HG03432 (cell line): ENCODE results near the gene PRRT1.

ENCODE experiments used
- ATAC-seq: cut with Tn5 transposase; IDR thresholded peaks from one replicate; pipeline ENCODE4 v1.9.1; 2021; ENCODE audit warnings: mild to moderate bottlenecking, moderate library complexity; ENCODE audit not compliant: unreplicated experiment

Gene PRRT1

DNA sequence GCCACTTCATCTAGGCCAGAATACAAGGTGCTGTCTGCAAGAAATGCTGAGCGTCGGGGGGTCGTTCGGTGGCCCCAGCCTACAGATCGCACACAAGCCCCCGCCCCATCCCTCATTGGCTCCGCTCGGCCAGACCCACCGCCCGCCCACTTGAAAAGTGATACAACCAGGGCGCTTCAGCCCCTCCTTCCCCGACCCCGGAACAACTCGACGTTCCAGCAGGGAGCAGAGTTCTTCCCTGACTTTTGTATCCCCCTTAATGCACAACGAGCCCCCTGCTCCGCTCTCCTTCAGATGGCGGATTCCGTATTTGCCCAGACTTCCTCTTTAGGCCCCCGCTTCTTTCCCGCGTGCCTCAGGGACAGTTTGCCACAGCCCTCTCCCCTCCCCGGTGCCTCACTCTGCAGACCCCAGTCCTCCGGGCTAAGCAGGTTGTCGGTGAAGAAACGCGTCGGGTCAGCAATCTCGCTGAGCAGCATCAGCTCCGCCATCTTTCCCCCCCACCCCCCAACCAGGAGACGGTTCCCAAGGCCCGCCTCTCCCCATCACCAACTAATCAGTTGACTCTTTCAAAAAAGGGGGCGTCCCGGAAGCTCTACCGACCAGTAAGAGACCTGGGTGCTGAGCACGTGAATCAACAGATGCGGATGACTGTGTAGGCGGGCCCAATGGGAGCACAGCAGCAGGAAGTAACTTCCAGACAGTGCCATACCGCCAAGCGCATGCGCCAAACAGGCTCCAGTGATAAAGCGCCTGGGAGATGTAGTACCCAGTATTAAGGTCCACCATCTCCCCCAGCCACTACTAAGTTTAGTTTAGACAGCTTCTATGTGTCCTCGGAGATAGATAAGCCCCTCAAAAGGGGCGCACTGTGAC, 23.8 kb downstream of the PRRT1 start, which contains the start of gene ATF6B:
Gene ATF6B, minus strand, starts transcription at position 530 of the 876 bp plus-strand sequence. Its CDS starts 39 bp downstream, at position 491.
- ATAC-seq = peak; percentile 76

DNA sequence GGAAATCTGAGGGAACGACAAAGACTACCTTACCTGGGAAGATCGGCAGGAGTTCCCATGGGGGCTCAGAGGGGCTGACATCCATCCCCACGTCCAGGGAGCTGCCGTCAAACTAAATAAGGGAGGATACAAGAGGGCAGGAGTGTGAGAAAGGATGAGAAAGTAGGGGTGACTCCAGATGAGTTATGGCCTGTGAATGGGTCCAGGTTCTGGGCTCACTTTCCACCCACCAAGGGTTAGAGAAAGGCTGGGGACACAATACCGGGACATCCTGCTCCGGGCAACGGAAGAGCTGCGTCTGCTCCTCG, 24.4 kb downstream of the PRRT1 start:
- ATAC-seq = no peak

DNA sequence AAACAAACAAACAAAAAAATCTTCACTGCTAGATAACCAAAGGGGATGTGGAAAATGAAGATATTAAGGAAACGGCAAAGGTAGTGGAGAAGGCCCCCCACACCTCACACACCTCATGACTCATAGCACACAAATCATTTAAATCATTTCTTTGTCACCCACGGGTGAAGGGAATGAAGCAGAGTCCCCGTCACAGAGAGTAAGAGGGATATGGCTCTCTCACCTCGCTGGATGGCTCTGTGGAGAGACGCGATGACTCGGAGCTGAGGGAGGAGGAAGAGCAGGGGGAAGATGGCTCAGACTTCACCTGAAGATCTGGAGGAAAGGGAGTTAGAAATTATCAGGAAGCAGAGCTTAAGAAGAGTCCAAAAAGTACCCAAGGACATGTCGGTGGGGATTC, 24.9 kb downstream of the PRRT1 start:
- ATAC-seq = no peak

DNA sequence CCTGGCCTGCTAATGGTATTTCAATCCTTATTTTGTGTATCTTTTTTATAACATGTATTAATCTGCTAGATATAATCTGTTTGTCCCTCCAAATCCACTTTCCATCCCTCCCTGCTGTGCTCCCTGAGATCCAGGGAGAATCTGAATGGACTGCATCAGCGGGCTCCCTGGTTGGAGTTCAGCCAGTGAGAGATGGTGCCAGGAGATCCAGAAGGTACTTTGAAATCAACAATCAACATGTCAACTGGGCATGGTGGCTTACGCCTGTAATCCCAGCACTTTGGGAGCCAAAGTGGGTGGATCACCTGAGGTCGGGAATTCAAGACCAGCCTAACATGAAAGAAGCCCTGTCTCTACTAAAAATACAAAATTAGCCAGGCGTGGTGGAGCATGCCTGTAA, 28.1 kb downstream of the PRRT1 start:
- ATAC-seq = no peak

DNA sequence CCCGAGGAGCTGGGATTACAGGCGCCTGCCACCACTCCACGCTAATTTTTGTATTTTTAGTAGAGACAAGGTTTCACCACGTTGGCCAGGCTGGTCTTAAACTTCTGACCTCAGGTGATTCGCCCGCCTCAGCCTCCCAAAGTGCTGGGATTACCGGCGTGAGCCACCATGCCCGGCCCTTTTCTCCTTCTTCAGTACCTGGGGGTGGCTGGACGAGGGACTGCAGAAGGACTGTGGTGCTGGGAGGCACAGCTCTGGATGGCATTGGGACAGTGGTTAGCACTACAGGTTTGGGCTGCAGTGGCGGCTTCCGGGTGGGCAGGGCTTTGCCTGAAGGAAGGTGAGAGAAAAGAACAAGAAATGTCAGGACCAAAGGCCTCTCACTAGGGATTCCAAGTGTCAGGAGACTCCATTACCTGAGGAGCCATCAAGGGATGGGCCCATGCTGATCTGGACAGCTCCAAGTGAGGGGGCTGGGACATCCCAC, 31.1 kb downstream of the PRRT1 start:
- ATAC-seq = no peak

DNA sequence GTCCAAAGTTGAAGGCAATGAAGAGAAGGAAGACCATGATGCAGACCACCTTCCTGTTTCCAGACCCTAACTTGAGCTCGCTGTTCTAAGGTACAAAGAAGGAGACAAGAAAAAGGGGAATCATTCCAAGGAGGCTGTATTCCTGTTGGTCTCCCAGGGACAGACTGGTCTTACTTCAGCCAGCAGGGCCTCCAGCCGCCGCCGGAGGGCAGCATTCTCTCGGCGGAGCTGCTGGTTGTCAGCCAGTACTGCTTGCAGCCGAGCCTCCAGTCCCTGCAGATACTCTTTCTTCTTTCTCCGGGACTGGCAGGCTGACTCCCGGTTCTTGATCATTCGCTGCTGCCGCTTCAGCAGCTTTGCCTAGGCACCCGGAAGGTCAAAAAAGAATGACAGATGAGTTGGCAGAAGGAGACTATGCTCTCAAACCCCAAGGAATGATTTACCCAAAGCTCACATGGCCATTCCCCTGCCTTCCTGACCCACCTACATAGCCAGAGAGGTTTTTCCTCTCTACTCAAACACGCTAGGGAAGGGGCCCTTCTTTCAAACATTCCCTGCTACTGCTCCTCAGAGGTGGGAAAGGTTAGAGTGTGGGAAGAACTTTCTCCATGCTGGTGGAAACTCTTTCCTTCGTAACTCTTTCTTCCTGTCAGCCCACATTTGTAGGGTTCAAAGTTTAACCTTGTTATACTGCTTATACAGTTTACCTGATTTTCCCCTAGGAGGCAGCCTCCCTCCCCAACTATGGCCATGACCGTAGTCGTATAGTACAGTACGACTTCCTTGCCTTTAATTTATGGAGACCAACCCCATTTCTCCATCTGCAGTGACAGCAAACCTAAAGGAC, 32.7 kb downstream of the PRRT1 start:
- no peak for ATAC-seq

DNA sequence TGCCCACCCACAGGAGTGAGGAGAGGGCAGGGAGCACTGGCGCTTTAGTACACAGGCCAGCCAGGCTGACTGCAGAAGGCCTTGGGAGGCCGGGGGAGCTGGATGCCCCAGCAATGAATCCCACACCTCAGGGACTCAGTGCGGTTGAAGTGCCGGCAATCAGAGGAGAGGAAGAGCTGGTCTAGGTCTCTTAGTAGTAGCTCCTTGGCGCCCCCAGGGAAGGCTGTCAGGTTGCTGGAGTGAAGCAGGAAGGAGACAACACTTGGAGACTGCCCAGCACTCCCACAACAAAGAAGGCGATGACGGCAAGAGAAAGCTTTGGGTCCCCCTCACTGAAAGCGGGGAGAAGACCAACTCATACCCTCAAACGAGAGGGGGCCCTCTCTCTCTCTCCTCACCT, 34.3 kb downstream of the PRRT1 start:
- no peak for ATAC-seq

DNA sequence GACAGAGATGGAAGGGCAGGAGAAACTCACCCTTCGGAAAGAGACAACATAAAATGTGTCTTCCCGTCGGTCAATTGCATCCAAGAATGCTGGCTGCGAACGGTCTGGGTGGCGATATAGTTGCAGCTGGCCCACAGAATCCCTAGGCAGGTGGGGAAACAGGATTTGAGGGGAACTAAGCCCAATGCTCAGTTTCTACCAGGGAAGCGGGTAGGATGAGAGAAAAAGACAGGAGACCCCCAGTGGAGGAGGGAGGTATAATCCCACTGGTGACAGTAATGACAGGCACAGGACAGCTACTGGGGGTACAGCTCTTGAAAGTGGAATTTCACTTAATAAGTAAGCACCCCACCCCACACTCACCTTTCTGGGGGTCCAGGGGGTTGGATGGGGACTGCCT, 35.1 kb downstream of the PRRT1 start:
- no peak for ATAC-seq

DNA sequence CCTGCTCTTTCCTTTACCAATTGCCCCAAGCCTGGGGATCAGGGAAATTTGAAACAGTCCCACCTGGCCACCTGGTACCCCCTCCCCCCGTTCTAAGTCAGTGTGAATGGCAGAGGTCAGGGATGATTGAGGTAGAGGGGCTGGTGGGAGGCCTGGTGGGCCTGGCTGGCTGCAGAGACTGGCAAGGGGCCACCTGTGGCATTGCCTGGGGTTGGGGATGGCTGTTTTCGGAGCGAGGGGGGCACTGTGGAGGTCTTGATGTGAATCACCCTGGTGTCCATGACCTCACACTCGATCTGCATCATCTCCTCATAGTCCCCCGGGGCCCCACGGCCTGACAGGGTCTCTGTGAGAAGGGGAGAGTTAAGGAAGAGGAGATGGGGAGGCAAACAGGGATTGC, 36.1 kb downstream of the PRRT1 start:
- ATAC-seq = no peak

DNA sequence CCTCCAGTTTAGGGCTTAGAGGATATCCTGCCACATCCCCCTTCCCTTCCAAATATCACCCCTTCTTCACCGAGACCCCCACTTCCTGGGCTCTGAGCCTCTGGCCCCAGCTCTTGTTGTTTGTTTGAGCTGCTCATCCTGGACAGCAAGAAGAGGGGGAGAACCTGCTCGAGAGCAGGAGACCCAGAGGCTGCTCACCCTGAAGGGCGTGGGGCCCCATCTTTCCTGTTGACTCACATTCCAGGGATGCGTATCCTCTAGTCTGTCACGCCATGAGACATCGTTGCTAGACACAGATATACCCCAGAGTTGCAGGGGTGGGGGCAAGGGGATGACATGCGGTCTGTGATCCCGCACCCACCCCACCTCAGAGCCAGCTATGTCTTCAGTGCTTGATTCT, 36.9 kb downstream of the PRRT1 start:
- ATAC-seq = no peak

DNA sequence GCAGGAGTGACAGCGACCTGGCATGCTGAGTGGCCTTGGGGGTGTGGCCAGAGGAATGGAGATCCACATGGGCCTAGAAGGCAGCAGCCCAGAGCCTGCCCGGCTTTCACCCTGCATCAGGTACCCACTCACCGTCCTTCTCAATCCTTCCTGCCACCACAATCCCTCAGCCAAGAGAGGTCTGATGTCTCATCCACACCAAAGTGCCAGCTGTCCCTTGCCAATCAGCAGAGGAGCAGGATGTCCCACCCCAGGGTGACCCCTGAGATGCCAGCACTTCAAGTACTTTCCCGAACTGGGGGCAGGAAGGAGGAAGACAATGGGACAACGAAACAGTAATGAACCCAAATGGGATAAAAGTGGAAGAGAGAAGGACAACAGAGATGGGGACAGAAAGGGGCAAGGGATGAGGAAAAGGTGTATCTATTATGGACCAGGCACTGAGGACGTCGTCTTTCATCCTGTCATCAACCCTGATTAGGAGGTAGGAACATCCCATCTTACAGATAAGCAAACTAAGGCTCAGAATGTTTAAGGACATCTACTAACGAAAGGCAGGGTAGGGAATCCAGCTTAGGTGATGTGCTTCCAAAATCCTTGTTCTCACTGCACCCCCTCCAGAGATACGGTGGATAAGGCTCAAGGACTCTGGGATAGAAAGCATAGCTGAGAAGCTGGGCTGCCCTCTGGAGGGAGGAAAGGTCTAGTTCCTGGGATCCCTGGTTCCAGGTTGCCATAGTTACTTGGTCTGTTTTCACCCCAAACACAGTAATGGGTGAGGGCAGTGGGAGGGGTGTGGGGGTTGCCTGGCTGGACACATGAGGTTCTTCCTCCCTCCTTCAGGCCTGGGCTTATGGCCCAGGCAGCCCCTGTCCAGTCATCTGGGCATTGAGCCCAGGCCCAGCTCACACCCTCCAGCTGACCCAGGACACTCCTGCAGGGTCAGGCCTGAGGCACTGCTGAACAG, 38.1 kb downstream of the PRRT1 start:
- ATAC-seq = no peak

DNA sequence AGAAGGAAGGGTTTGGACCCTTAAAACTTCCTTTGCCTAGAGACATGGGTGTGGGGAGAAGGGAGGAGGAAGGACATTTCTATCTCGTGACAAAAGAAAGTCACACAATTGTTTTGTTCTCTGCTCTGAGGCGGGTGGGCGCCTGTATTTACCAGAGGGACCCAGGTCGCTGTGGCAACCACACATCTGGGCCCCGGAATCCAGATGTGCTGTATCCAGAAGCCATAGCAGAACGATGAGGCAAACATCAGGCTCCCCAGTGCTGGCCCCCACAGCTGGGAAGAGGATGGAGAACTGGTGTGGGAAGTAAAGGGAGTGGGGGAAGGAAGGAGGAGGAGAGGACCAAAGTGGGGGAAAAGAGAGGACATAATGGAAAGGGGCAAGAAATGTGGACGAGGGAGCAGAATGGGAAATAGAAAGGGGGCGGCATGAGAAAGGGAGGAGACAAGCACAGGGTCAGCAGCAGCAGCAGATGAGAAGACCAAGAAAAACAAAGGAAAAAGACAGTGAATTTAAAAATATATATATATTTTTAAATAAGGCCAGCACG, 39.2 kb downstream of the PRRT1 start:
- no peak for ATAC-seq

DNA sequence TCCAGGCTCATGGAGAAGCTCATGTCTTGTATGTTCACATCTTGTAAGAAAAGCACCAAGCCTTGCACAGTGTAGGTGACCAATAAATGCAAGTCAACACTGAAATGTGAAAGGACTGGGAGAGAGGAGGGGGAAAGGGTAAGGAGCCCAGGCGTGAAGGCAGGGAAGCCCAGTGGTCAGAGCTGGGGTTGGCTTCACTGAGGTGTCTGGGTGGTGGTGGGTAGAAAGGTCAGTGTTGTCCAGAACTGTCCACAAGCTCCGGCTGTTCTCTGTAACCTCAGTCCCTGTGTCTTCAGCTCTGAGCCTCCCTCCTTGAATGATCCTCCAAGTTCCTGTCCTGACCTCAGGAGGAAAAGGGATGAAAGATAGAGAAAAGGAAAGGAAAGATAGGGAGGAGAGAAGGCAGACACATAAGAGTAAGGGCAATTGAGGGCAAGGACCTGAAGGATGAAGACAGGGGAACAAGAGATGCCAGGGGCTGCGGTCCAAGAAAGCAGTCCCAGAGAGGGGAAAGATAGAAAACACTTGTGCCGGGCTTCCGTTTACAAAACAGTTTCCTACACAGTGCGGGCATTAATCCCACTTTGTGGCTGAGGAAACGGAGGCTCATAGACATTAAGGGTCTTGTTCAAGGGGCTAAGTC, 40.2 kb downstream of the PRRT1 start:
- ATAC-seq = no peak

DNA sequence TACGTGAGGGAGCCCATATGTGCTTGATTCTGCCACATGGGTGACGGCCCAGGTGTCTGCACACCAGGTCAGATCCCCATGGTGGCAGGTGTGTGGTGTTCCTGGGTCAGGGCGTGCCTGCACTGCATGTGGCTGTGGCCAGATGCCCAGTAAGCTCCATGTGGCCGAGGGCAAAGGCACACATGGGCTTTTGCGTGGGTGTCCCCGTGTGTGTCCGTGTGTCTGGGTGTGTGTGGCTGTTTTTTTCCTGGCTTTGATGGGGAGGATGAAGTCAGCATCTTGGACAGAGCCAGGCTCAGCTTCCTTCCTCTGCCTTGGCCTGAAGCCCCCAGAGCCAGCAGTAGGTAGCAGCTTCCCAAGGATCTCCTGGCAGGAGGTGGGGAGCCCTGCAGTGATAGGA, 41.1 kb downstream of the PRRT1 start:
- no peak for ATAC-seq

DNA sequence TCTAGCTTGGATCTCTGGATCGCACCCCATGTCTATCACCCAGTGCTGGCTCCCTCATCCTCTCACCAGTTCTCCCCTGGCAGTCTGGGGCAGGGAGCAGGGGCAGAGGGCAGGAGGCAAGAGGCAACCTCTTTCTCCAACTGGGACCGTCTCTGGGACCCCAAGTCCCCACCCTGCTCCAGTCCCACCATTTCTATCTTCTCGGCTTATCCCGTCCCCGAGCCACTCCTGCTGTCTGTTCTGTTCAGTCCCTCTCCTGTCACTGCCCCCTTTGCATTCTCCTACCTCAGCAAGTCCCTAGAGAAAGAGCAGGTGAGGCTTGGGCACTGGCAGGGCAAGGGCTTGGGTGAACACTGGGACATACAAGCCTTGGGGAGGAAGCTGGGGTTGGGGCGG, 42.0 kb downstream of the PRRT1 start:
- ATAC-seq = no peak

DNA sequence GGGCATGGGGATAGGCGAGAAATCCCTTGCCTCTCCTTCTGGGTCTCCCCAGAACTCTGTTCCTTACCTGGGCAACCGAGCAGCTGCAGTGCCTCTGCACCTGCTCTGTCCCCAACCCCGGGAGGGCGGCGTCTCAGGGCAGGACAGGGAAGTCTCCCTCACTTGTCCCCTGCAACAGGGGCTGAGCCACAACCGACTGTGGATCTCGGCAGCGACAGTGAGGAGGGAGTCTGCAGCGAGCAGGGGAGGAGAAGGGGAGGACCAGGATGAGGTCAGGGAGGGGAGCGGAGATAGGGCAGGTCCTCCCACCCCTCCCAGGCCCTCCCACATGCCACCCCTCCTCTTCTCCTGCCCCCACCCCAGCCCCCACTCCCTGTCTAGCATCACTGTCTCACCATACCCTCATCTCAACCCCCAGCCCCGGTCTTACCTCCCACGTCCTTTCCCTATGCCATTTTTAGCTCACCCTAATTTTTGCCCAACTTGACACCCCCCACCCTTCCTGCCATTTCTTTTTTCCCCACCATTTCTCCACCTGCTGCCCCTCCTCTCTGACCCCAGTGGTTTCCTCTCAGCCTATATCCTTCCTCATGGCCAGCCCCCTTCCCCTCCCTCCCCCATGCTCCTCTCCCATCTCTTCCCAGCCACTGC, 42.5 kb downstream of the PRRT1 start, which contains the start of gene TNXB:
Gene TNXB, minus strand, starts transcription at position 225 of the 651 bp plus-strand sequence. CDS start 11,140 bp downstream, outside the sequence.
- ATAC-seq = no peak

DNA sequence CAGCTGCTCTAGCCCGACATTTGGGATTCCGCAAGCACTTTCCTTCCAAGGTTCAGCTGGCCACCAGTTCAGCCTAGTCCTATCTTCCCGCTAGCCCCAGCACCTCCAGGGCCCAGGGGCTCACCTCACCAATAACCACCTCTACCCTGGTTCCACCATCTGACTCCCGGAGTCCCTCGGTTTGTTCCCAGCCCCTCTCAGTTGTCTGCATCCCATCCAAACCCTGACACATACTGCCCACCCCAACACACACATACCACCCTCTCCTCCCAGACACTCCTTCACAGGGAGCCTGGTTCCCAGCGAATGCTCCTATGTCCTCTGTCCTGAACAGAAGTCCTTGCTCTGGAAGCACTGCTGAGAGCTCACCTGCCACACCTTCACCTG, 43.0 kb downstream of the PRRT1 start:
- no peak for ATAC-seq

DNA sequence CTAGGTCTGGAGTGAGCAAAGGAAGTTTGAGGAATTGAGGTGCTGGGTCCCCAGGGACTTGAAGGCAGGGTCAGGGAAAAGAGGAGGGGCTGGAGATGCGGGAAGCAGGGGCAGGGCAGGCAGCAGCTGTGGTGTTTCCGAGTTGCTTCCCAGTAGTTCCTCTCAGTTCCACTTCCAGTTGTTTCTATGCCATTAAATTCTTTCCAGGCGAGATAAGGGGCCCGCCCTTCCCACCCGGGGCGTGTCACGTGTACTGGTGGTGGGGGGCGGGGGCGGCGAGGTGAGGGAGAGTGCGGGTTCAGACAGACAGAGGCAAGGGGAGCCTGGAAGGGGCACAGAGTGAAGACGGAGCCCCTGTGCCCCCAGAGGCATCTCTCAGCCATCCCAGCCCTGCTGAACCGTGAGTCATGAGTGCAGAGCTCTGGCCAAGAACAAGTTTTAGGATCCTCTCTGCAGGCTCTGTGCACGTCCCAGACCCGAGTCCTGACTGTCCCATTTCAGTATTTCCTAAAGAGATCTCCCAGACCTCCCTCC, 43.6 kb downstream of the PRRT1 start:
- ATAC-seq = no peak

DNA sequence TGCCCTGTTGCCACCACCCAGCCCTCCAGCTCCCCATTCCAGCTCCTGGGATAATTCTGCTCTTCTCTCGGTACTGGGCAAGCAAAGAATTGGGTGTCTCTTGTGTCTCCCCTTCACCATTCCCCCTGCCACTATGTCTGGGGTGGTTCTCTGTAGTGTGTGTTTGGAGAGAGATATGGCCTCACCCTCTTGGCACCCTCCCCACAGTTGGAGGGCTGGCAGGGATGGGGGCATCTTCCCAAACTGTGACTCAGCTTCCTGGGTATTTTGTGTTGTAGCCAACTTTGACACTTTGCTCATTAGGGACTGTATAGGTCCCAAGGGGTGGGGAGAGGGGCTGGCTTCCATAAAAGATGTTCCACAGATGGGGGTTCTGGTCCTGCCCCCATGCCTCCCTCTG, 44.3 kb downstream of the PRRT1 start:
- ATAC-seq = no peak
